Stomach (tissue), 4 donors: ENCODE data around the gene RWDD4.

Source experiments
- EP300 ChIP-seq: sonication (generic); formaldehyde crosslinking; IDR thresholded peaks from one replicate; pipeline ENCODE4 v1.6.1; 2017; ENCODE audit warnings: antibody characterized with exemption
- POLR2AphosphoS5 ChIP-seq, 3 donors: sonication (generic); formaldehyde crosslinking; IDR thresholded peaks; one replicate each; pipeline ENCODE4 v1.6.1; 2016; ENCODE audit warnings: antibody characterized with exemption in 3 of 3
- TF ChIP-seq, protein P1 (sequence below), 7 experiments: fragments of 450-650 bp in 4 of 7; fragments of 200-600 bp in 3 of 7; sonication (generic) in 3 of 7; IDR thresholded peaks; one replicate each; pipeline ENCODE4 v1.5.1; 2016 to 2019; ENCODE audit warnings: antibody characterized with exemption in 7 of 7, control low read depth in 2 of 7, mild to moderate bottlenecking in 1 of 7

DNA sequence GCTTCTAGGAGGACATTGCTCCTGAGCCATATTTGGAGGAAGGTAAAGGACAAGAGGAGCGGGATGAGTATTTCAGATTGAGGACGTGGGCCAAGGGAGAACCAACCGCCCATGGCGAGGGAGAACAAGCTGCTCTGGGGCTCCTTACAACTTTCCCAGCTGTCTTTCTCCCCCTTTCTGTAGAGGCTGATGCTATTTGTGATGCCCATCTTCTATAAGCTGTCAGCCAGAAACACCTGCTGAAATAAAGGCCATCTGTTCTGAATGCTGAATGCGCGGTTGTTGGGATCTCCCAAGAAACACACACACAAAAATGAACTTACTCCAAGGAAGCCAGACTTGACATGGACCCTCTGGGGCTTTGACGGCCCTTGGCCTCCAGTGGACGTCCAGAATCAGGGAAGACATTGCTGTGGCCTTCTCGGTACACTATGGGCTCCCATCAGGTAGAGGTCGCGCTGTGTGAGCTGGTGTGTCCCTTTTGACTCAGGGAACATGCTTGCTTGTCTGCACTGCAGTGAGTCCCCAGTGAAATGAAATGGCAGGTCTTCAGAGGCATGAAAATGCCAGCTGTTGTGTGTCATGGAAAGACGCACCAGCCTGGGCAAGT, 30.9 kb downstream of the RWDD4 start:
- TF ChIP-seq, protein P1, sequence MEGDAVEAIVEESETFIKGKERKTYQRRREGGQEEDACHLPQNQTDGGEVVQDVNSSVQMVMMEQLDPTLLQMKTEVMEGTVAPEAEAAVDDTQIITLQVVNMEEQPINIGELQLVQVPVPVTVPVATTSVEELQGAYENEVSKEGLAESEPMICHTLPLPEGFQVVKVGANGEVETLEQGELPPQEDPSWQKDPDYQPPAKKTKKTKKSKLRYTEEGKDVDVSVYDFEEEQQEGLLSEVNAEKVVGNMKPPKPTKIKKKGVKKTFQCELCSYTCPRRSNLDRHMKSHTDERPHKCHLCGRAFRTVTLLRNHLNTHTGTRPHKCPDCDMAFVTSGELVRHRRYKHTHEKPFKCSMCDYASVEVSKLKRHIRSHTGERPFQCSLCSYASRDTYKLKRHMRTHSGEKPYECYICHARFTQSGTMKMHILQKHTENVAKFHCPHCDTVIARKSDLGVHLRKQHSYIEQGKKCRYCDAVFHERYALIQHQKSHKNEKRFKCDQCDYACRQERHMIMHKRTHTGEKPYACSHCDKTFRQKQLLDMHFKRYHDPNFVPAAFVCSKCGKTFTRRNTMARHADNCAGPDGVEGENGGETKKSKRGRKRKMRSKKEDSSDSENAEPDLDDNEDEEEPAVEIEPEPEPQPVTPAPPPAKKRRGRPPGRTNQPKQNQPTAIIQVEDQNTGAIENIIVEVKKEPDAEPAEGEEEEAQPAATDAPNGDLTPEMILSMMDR (IDR thresholded peaks at IDR 0.05): no peak
- TF ChIP-seq EP300 (no peak), POLR2AphosphoS5 (IDR thresholded peaks at IDR 0.05) (no peak)
